ENCODE data around the gene DUSP7. TPM values are rescaled to one million over a fixed set of nuclear protein-coding genes. Genes with fewer than 3 reads are reported as not detected.
"Not testable (repeated sequence)": the region's sequence is repeated elsewhere in the genome, so short reads cannot be mapped to it uniquely, and the experiment has no call there.

DUSP7 gene
- total and polyA plus RNA-seq, 5 donors from 2014 or later: 3.0 to 12.7 (median 3.5) TPM

- H3K4me3 ChIP-seq (ENCODE audit: low read depth, low read length): no peak overlapping the region
- Mint-ChIP-seq H3K36me3 (peaks cover 8% of the 10 kb centered on the region), H3K4me1 (peaks cover 0 to 61% (median 7%) of the 10 kb centered on the region in 4 donors), H3K27me3 (no peaks in the 10 kb centered on the region), H3K9me3 (no peaks in the 10 kb centered on the region), H3K27ac (peak overlapping the region; percentile 71 to 91 (median 73)), H3K4me3 (no peak overlapping the region)
- no peak for ATAC-seq (ENCODE audit: low read depth in 2 of 2)
- H3K27me3 ChIP-seq (ENCODE audit: control insufficient read depth, insufficient read depth, low read length): no peaks in the 10 kb centered on the region
- no peaks in the 10 kb centered on the region for H3K9me3 ChIP-seq (ENCODE audit: control insufficient read depth in 2 of 2, low read length in 2 of 2)
- DNase-seq: no peak
- H3K27ac ChIP-seq (ENCODE audit: insufficient read depth, low read length, poor library complexity, severe bottlenecking): no peak overlapping the region
- peaks cover 26% of the 10 kb centered on the region for H3K4me1 ChIP-seq (ENCODE audit: control insufficient read depth, insufficient read depth, low read length, poor library complexity, severe bottlenecking)
- peaks cover 31% of the 10 kb centered on the region for H3K36me3 ChIP-seq (ENCODE audit: control insufficient read depth, insufficient read depth, low read length)
Measured at GRCh38 chr3:52046186-52046901, 10.0 kb downstream of the DUSP7 start.

GRCh38 chr3:52044869-52045619 lies 11.3 kb downstream of the DUSP7 start:
- DNase-seq (no peak), ATAC-seq (ENCODE audit: low read depth in 2 of 2) (no peak)
- H3K4me3 ChIP-seq (ENCODE audit: low read depth, low read length): no peak overlapping the region
- H3K4me1 ChIP-seq (ENCODE audit: control insufficient read depth, insufficient read depth, low read length, poor library complexity, severe bottlenecking): peaks cover 16% of the 10 kb centered on the region
- H3K36me3 ChIP-seq (ENCODE audit: control insufficient read depth, insufficient read depth, low read length): peaks cover 19% of the 10 kb centered on the region
- H3K27me3 ChIP-seq (ENCODE audit: control insufficient read depth, insufficient read depth, low read length): no peaks in the 10 kb centered on the region
- H3K27me3 Mint-ChIP-seq: no peaks in the 10 kb centered on the region
- H3K36me3 Mint-ChIP-seq: peaks cover 6% of the 10 kb centered on the region
- peak overlapping the region in 1 of 4 donors; percentile 35 for H3K4me3 Mint-ChIP-seq
- no peaks in the 10 kb centered on the region for H3K9me3 Mint-ChIP-seq
- no peaks in the 10 kb centered on the region for H3K9me3 ChIP-seq (ENCODE audit: control insufficient read depth in 2 of 2, low read length in 2 of 2)
- H3K27ac ChIP-seq (ENCODE audit: insufficient read depth, low read length, poor library complexity, severe bottlenecking): no peak overlapping the region
- H3K27ac Mint-ChIP-seq: peak overlapping the region; percentile 85 to 91 (median 89)
- peaks cover 0 to 56% (median 7%) of the 10 kb centered on the region in 4 donors for H3K4me1 Mint-ChIP-seq

DNA sequence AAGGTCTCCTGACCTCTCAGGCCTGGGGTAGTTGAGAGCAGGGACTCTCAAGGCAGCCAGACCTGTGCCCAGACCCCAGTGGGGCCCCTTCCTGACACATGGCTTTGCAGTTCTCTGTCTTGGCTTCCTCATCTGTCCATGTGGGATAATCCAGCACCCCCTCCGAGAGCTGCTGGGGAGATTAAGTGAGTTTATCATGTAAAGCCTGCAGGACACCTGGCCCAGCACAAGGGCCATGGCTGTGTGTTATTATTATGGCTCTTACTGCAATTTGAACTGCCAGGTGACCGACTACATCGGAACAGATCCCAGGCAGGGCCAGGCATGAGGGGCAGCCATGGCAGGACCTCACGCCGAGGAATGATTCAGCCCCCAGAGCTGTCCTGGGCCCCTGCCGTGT lies 12.6 kb downstream of the DUSP7 start:
- H3K4me3 ChIP-seq (ENCODE audit: low read depth, low read length): no peak overlapping the region
- DNase-seq (no peak), ATAC-seq (ENCODE audit: low read depth in 2 of 2) (no peak)
- H3K27ac ChIP-seq (ENCODE audit: insufficient read depth, low read length, poor library complexity, severe bottlenecking): no peak overlapping the region
- H3K36me3 ChIP-seq (ENCODE audit: control insufficient read depth, insufficient read depth, low read length): peaks cover 6% of the 10 kb centered on the region
- H3K4me1 ChIP-seq (ENCODE audit: control insufficient read depth, insufficient read depth, low read length, poor library complexity, severe bottlenecking): peaks cover 4% of the 10 kb centered on the region
- no peaks in the 10 kb centered on the region for H3K36me3 Mint-ChIP-seq
- H3K27me3 Mint-ChIP-seq: no peaks in the 10 kb centered on the region
- no peaks in the 10 kb centered on the region for H3K9me3 ChIP-seq (ENCODE audit: control insufficient read depth in 2 of 2, low read length in 2 of 2)
- no peak overlapping the region for H3K4me3 Mint-ChIP-seq
- peak overlapping the region in 2 of 3 donors; percentile 20 to 65 for H3K27ac Mint-ChIP-seq
- no peaks in the 10 kb centered on the region for H3K27me3 ChIP-seq (ENCODE audit: control insufficient read depth, insufficient read depth, low read length)
- H3K9me3 Mint-ChIP-seq: no peaks in the 10 kb centered on the region
- peaks cover 0 to 46% (median 5%) of the 10 kb centered on the region in 4 donors for H3K4me1 Mint-ChIP-seq

DNA sequence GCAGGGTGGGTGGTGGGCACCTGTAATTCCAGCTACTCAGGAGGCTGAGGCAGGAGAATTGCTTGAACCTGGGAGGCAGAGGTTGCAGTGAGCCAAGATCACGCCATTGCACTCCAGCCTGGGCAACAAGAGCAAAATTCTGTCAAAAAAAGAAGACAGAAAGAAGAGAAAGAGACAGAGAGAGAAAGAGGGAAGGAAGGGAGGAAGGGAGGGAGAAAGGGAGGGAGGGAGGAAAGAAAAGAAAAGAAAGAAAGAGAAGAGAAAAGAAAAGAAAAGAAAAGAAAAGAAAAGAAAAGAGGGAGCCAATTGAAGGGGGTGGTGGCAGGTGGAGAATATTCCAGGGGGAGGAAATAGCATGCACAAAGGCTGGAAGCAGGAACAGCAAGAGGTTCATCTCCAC lies 13.3 kb downstream of the DUSP7 start:
- not testable (repeated sequence) for H3K36me3 Mint-ChIP-seq; H3K4me1 ChIP-seq (ENCODE audit: control insufficient read depth, insufficient read depth, low read length, poor library complexity, severe bottlenecking); H3K27me3 Mint-ChIP-seq; ATAC-seq (ENCODE audit: low read depth in 2 of 2); H3K36me3 ChIP-seq (ENCODE audit: control insufficient read depth, insufficient read depth, low read length); H3K9me3 Mint-ChIP-seq; H3K9me3 ChIP-seq (ENCODE audit: control insufficient read depth in 2 of 2, low read length in 2 of 2); DNase-seq; H3K27me3 ChIP-seq (ENCODE audit: control insufficient read depth, insufficient read depth, low read length); H3K4me3 Mint-ChIP-seq; H3K27ac ChIP-seq (ENCODE audit: insufficient read depth, low read length, poor library complexity, severe bottlenecking); H3K4me3 ChIP-seq (ENCODE audit: low read depth, low read length)
- Mint-ChIP-seq H3K4me1 (peaks cover 0 to 39% (median 3%) of the 10 kb centered on the region in 4 donors), H3K27ac (peak overlapping the region in 1 of 3 donors; percentile 20)

DNA sequence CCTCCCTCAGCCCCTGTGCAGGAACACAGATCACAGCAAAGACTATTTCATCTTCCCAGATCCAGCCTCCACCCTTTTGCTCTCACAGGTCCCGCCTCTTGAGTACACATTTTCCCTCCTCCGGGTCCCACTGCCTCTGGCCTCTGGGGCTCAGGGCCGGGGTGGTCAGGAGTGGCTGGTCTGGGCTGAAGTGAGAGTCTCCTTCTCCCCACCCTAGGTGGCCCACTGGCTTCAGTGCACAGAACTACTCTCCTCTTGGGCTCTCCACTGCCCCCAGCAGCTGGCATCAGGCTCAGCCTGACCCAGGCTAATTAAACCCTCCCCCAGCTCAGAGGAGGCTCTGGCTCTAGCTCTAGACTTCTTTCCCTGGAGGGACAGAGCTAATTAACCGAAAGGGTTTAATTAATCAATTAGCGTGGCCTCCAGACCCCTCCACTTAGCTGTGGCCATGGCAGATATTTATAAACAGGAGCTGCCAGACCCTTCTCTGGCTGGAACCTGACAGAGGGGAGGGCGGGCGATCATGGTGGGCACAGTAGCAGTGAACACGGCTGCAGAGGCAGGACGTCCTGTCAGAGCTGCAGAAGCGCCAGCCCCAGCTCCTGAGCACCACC lies 15.1 kb downstream of the DUSP7 start:
- Mint-ChIP-seq H3K4me3 (no peak overlapping the region), H3K36me3 (no peaks in the 10 kb centered on the region), H3K4me1 (peaks cover 0 to 30% (median under 1%) of the 10 kb centered on the region in 4 donors), H3K27me3 (no peaks in the 10 kb centered on the region), H3K9me3 (no peaks in the 10 kb centered on the region), H3K27ac (peak overlapping the region in 1 of 3 donors; percentile 7)
- H3K4me3 ChIP-seq (ENCODE audit: low read depth, low read length): no peak overlapping the region
- DNase-seq: no peak
- H3K36me3 ChIP-seq (ENCODE audit: control insufficient read depth, insufficient read depth, low read length): no peaks in the 10 kb centered on the region
- H3K27ac ChIP-seq (ENCODE audit: insufficient read depth, low read length, poor library complexity, severe bottlenecking): no peak overlapping the region
- H3K4me1 ChIP-seq (ENCODE audit: control insufficient read depth, insufficient read depth, low read length, poor library complexity, severe bottlenecking): no peaks in the 10 kb centered on the region
- H3K9me3 ChIP-seq (ENCODE audit: control insufficient read depth in 2 of 2, low read length in 2 of 2): no peaks in the 10 kb centered on the region
- no peak for ATAC-seq (ENCODE audit: low read depth in 2 of 2)
- H3K27me3 ChIP-seq (ENCODE audit: control insufficient read depth, insufficient read depth, low read length): no peaks in the 10 kb centered on the region

DNA sequence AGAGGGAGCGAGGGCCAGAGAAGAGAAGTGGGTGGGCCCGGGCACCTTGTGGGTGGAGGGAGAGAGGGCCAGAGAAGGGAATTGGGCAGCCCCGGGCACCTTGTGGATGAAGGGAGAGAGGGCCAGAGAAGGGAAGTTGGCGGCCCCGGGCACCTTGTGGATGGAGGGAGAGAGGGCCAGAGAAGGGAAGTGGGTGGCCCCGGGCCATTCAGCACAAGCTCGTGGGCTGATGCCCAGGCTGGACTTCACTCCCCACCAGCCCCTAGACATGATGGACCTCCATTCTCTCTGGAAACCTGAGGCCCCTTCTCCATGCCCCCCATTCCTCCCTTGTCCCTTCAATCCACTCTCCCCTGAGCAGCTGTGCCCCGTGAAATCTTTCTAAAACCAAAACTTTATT lies 15.8 kb downstream of the DUSP7 start:
- Mint-ChIP-seq H3K27ac (peak overlapping the region in 1 of 3 donors; percentile 7), H3K27me3 (no peaks in the 10 kb centered on the region), H3K4me1 (peaks cover 0 to 30% (median under 1%) of the 10 kb centered on the region in 4 donors), H3K36me3 (no peaks in the 10 kb centered on the region), H3K4me3 (no peak overlapping the region), H3K9me3 (no peaks in the 10 kb centered on the region)
- ATAC-seq (ENCODE audit: low read depth in 2 of 2): no peak
- no peak for DNase-seq
- Histone ChIP-seq H3K9me3 (ENCODE audit: control insufficient read depth in 2 of 2, low read length in 2 of 2) (no peaks in the 10 kb centered on the region), H3K4me3 (ENCODE audit: low read depth, low read length) (no peak overlapping the region), H3K27ac (ENCODE audit: insufficient read depth, low read length, poor library complexity, severe bottlenecking) (no peak overlapping the region), H3K27me3 (ENCODE audit: control insufficient read depth, insufficient read depth, low read length) (no peaks in the 10 kb centered on the region), H3K36me3 (ENCODE audit: control insufficient read depth, insufficient read depth, low read length) (no peaks in the 10 kb centered on the region), H3K4me1 (ENCODE audit: control insufficient read depth, insufficient read depth, low read length, poor library complexity, severe bottlenecking) (no peaks in the 10 kb centered on the region)

DNA sequence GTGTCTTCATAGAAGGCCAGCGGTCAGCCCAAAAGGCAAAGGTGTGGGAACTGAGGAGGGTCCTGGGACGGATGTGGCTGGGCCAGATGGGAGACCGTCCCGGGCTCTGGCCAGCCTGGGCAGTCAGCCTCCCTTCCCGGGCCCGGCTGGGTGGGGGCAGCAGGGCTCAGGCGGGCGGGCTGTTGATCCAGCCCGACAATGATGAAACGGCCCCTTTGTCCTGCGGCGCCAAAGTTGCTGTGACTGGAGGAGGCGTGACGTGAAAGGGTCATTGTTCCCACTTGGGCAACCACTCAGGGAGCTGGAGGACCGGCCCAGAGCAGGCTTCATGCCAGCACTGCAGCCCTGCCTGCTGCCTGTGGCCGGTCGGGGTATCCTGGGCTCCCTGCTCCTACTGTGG lies 16.5 kb downstream of the DUSP7 start:
- Mint-ChIP-seq H3K27ac (no peak overlapping the region), H3K4me1 (peaks cover 0 to 24% (median under 1%) of the 10 kb centered on the region in 4 donors), H3K36me3 (no peaks in the 10 kb centered on the region), H3K4me3 (no peak overlapping the region), H3K27me3 (no peaks in the 10 kb centered on the region), H3K9me3 (no peaks in the 10 kb centered on the region)
- no peaks in the 10 kb centered on the region for H3K9me3 ChIP-seq (ENCODE audit: control insufficient read depth in 2 of 2, low read length in 2 of 2)
- DNase-seq: no peak
- H3K4me3 ChIP-seq (ENCODE audit: low read depth, low read length): no peak overlapping the region
- no peak overlapping the region for H3K27ac ChIP-seq (ENCODE audit: insufficient read depth, low read length, poor library complexity, severe bottlenecking)
- H3K27me3 ChIP-seq (ENCODE audit: control insufficient read depth, insufficient read depth, low read length): no peaks in the 10 kb centered on the region
- no peak for ATAC-seq (ENCODE audit: low read depth in 2 of 2)
- no peaks in the 10 kb centered on the region for H3K4me1 ChIP-seq (ENCODE audit: control insufficient read depth, insufficient read depth, low read length, poor library complexity, severe bottlenecking)
- H3K36me3 ChIP-seq (ENCODE audit: control insufficient read depth, insufficient read depth, low read length): no peaks in the 10 kb centered on the region
